GM11168 (cell line): ENCODE results near the gene PRDM15.

ENCODE experiments used
- in situ Hi-C: fragments of 300-500 bp; cut with MboI; formaldehyde crosslinking; loops from one replicate; pipeline ENCODE4 v1.12.0; 2022; ENCODE audit warnings: low sequenced_read_pairs; ENCODE audit not compliant: unreplicated experiment

PRDM15 gene

GRCh38 chr21:41868062-41868710 is 11.0 kb downstream of the PRDM15 start:
- in situ Hi-C loops: no loop called here

- in situ Hi-C loops: no loop called here
Measured at GRCh38 chr21:41867313-41867712, 11.8 kb downstream of the PRDM15 start.

GRCh38 chr21:41866274-41866809 is 12.8 kb downstream of the PRDM15 start:
- in situ Hi-C loops: no loop called here

DNA sequence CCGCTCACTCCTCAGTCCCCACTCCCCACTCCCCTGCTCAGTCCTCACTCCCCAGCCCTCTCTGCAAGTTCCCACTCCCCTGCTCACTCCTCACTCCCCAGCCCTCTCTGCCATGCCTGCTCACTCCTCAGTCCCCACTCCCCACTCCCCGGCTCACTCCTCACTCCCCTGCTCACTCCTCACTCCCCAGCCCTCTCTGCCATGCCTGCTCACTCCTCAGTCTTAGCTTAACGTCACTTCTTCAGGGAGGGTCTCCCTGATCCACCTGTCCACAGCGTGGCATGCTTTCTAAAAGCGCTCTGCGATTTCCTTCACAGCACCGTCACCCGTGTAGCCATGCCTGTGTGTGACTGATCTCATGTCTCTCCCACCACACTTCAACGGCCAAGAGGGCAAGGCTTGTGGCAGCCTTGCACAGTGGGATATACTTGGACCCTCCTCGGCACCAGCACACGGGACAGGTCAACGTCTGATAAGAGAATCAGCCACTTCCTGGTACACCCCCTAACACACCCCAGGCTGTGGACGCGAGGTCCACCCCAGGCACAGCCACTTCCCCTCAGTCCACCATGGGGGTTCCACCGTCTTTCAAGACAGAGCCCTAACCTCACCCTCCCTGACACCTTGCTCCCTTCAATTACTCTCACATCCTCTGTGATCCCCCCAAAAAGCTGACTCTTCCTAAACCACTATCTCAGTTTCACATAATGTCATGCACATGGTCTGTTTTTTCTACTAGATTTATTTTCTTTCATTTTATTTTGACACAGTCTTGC is 14.0 kb downstream of the PRDM15 start:
- in situ Hi-C loops: no loop called here

DNA sequence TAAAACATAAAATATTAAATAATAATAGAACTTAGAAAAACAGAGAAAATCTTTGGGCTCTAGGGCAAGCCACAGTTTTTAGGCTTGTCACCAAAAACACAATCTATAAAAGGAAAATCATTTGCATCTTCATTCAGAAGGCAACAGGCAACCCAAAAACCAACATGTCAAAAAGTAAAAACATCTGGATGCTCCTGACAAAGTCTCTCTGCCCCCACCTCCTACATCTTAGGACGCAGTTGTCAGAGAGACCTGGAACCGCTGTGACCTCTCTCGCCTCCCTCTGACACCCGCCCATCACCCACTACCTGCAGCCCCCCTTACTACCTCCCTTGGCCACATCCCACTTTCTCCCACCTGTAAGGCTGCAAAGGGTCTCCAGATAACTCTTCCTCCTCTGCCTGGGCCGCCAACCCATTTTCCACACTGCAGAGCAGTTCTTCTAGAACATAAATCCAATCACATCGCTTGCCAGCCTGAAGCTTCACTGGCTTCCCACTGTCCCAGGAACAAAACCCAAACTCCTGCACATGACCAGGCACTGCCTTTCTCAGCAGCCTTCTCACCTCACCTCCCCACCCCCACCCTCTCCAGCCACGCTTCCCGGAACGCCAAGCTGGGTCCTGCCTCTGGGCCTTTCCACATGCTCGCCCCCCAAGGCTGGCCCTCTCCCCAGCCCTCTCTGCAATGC is 14.7 kb downstream of the PRDM15 start:
- in situ Hi-C loops: no loop called here

- in situ Hi-C loops: no loop called here
Measured at GRCh38 chr21:41863439-41863740, 15.8 kb downstream of the PRDM15 start.

DNA sequence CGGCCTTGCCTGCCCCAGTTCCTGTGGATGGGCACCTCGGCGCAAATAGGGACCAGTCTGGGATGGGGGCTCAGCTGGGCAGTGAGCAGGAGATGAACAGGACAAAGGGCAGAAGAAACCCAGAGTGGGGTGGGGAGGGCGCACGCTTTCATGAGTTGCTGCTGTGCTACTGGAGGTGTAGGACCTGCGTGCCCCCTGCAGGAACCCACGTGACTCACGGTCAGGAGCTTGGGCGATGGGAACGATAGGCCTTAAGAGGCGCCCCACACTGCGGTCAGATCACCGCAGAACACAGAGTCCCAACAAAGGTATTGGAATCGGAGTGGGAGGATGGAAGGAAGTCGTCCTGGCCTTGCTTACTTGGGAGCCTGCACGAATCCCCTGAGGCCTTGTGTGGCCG is 17.2 kb downstream of the PRDM15 start:
- in situ Hi-C loops: no loop called here

DNA sequence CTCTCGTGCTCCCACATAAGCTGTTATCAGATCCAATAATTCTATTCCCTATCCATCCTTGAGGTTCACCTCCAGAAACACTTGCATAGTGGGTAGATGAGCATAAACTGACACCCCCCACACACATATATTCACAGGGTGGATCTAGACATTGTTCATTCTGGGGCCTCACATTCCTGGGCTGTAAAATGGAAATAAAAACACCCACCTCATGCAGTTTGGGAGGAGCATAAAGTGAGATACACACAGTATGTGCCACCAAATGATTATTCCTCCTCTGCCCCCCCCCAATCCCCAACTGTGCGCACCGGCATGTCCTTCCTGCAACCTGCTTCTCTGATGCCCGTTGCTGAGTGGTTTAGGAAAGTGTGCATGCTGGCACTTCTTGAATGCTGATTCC is 17.9 kb downstream of the PRDM15 start:
- in situ Hi-C loops: no loop called here

GRCh38 chr21:41859297-41859980 is 19.7 kb downstream of the PRDM15 start:
- in situ Hi-C loops: no loop called here

DNA sequence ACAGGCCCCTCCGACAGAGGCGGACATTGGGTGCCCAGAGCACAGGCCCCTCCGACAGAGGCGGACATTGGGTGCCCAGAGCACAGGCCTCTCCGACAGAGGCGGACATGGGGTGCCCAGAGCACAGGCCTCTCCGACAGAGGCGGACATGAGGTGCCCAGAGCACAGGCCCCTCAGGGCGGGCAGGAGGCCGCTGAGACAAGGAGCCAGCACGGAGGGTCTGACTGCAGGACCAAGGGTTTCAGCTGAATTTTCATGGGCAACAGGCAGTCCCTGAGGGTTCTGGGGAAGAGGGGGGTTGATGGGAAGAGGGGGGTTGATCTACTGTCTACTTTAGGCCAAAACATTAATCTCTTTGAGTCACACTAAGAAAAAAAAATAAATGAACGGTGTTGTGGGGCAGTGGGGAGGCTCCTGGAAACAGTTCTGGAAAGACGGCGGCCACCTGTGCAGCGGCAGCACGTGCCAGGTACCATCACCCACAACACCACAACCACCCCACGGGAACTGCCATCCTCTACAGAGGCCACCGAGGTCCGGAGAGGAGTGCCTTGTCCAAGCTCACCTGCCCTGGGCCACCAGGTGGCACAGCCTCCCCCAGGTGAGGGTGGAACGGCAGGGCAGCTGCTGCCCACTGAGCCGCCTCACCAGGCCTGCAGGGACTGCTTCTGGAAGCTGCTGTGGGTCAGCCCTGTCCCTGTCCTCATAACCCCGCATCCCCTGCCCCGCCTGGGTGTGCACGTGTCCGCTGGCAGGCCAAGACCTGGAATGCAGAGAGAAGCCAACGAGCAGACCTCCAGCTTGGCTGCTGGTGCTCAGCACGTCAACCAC is 20.5 kb downstream of the PRDM15 start:
- in situ Hi-C loops: no loop called here

DNA sequence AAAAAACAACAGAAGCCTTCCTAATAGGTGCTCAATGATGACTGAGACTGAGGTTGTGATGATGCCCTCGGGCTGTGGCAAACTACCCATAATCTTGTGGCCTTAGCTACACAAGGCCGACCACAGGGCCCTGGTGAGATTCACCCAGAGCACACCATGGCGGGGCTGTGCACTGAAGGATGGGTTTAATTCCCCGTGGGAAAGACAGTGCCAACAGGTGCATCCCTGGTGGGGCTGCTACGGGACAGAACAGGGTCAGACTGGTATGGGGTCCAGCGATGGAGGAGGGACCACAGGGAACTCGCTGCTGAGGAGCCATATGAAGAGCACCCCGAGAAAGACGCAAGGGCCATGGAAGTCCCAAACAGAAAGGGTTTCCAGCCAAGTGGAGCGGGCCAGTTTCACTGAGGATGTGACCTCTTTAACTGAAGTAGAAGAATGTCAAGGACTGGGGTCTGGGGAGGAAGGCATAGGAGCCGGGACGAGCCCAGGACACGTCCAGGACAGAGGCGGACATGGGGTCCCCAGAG is 21.3 kb downstream of the PRDM15 start:
- in situ Hi-C loops: no loop called here

DNA sequence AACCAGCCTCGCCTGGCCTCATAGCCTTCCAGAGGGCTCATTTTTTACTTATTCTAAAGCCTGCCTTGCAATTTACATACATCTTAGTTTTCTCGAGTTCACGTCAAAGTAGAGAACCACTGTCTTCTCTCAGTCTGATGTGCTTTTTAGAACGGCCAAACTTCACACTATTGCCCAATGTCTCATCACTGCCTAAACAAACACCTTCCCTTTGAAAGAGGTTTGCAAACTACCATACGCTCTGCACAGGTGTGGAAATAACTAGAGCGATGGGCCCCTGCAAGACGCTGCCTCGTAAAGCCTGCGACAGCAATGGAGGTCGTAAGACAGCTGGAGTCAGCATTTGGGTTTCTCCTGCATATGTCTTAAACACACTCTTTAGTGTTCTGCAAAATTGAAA is 22.6 kb downstream of the PRDM15 start:
- in situ Hi-C loops: no loop called here

GRCh38 chr21:41854426-41854995 is 24.6 kb downstream of the PRDM15 start:
- in situ Hi-C loops: no loop called here

DNA sequence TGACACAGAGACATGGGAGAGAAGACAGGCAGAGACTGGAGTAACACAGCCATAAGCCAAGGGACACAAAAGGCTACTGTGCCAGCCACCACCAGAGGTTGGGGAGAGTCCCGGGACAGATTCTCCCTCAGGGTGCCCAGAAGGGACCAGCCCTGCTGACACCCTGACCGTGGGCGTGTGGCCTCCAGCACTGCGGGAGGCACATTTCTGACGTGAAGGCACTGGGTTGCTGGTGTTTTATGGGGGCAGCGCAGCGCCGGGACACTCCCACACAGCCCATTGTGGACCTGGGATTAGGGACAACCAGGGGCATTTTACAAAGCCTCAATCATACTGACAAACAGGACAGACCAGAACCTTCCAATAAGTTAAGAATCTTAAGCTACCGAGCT is 26.2 kb downstream of the PRDM15 start:
- in situ Hi-C loops: no loop called here

DNA sequence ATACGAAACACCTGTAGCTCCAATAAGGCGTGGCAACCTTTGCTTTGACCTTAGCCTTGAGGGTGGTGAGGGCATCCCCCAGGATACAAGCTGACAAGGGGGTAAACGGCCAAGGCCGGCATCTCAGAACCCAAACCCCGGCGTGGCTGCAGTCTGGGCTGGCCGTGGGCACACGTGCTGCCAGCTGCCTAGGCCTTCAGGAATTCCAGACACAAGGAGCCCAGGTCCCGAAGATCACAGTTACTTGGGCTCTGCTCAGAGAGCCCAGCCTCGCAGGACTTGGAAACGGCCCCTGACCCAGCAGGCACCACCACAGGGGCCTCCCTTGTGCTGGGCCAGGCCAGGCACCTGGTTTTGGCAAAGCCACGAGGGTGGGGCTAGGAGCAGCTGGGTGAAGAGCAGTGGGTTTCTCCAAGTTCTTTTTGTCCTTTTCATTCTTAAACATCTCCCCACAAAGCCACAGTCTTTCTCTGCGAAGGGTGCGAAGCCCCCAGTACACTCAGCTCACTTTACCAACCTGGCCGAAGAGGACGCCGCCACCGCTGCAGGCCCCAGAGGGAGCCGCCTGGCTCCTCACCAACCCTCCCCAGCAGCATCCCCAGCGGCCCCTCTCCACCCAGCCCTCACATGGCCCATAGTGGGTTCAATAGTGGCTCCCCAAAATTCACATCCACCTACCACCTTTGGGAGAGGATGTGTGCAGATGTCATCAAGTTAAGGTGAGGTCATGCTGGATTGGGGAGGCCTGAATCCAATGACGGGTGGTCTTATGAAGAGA is 26.8 kb downstream of the PRDM15 start:
- in situ Hi-C loops: no loop called here

DNA sequence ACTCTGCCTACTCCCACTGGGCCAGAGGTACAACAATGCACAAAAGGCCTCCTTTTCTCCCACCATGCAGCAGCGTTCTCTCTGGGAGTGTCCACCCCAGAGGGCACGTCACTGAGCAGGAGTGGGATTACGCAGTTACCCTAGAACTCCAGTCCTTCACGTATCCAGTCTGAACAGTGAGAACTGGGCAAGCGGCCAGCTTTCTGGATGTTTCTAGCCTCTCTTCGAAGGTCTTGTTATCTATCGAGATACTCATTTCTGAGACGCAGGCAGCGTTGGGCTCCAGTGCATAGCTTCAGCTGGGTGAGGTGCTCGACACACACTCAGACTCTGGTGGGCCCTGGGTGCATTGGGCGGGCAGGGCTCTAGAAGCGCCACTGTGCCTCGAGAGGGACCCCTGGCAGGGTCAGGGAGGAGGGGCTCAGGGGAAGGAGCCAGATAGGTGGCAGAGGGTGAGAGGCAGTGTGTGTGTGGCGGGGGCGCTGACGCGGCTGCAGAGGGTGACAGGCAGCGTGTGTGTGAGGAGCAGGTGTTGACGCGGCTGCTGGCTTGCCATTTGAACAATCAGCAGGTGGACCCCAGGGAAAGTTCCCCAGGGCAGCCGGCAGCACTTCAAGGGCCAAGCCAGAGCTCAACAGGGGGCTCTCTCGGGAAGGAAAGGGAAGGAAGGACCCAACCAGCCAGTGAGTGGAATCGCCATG is 27.9 kb downstream of the PRDM15 start:
- in situ Hi-C loops: no loop called here

GRCh38 chr21:41850085-41850484 is 29.1 kb downstream of the PRDM15 start:
- in situ Hi-C loops: no loop called here

- in situ Hi-C loops: no loop called here
Measured at GRCh38 chr21:41848958-41849580, 30.1 kb downstream of the PRDM15 start.
